ENCODE measurements around the gene CCDC182. TPM values are rescaled to one million over a fixed set of nuclear protein-coding genes. Genes with fewer than 3 reads are reported as not detected.

CCDC182 gene
- total and polyA plus RNA-seq, 4 donors = not detected

GRCh38 chr17:57705921-57706695 lies 39.0 kb downstream of the CCDC182 start:
- H3K36me3 ChIP-seq (ENCODE audit: control insufficient read depth, insufficient read depth, low read length) = no peaks in the 10 kb centered on the region
- H3K9me3 ChIP-seq (ENCODE audit: control insufficient read depth, insufficient read depth, low read length) = no peaks in the 10 kb centered on the region
- no peak overlapping the region for H3K27ac ChIP-seq (ENCODE audit: low read depth, low read length)
- 77% methylated on average over 11 of the region's 12 CpGs for WGBS (ENCODE audit: insufficient coverage)
- H3K27me3 ChIP-seq (ENCODE audit: control insufficient read depth, insufficient read depth, low read length) = no peaks in the 10 kb centered on the region
- DNase-seq (ENCODE audit: low read depth in 4 of 6, low spot score in 6 of 6) = no peak
- H3K4me3 ChIP-seq (ENCODE audit: low read depth, low read length) = no peak overlapping the region
- peaks cover 15% of the 10 kb centered on the region for H3K4me1 ChIP-seq (ENCODE audit: control insufficient read depth, insufficient read depth, low read length)

DNA sequence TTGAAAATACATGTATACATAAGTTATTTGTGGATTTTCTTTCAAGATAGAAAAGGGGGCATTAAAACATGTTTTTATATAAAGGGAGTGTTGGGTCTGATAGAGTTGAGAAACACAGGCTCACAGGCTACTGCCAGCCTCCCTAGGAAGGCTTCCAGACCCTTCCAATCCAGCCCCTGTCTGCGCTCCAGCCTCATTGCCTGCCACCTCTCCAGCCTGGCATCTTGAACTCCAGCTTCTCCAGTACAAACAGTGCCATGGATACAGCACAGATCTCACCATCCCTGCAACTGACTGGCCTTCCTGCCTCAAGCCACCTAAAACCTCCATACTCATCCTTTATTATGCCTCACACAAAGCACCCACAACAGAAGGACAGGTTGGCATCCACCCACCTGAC lies 40.7 kb downstream of the CCDC182 start:
- no peak overlapping the region for H3K27ac ChIP-seq (ENCODE audit: low read depth, low read length)
- 92% methylated on average over 1 of the region's 1 CpG for WGBS (ENCODE audit: insufficient coverage)
- H3K36me3 ChIP-seq (ENCODE audit: control insufficient read depth, insufficient read depth, low read length) = no peaks in the 10 kb centered on the region
- H3K4me3 ChIP-seq (ENCODE audit: low read depth, low read length) = no peak overlapping the region
- no peaks in the 10 kb centered on the region for H3K27me3 ChIP-seq (ENCODE audit: control insufficient read depth, insufficient read depth, low read length)
- DNase-seq (ENCODE audit: low read depth in 4 of 6, low spot score in 6 of 6) = no peak
- peaks cover 20% of the 10 kb centered on the region for H3K4me1 ChIP-seq (ENCODE audit: control insufficient read depth, insufficient read depth, low read length)
- H3K9me3 ChIP-seq (ENCODE audit: control insufficient read depth, insufficient read depth, low read length) = no peaks in the 10 kb centered on the region

DNA sequence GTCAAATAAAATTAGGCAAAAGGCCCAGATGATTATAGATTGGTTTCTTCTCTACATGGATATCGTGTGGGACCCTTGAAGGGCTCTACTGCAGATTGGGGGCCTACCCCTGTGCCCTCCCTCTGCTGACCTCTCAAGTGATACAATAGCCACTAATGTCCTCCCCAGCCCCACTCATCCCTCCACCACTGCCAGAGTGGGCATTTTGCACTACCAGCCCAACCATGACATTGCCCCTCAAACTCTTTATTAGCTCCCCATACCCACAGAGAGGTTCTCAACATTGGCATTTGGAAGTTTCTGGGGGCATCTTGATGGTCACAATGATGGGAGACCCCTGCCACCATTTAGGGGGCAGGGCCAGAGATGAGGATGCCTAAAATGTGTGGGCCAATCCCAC lies 41.8 kb downstream of the CCDC182 start:
- H3K4me3 ChIP-seq (ENCODE audit: low read depth, low read length) = no peak overlapping the region
- no peak for DNase-seq (ENCODE audit: low read depth in 4 of 6, low spot score in 6 of 6)
- H3K4me1 ChIP-seq (ENCODE audit: control insufficient read depth, insufficient read depth, low read length) = peaks cover 18% of the 10 kb centered on the region
- H3K9me3 ChIP-seq (ENCODE audit: control insufficient read depth, insufficient read depth, low read length) = no peaks in the 10 kb centered on the region
- H3K27me3 ChIP-seq (ENCODE audit: control insufficient read depth, insufficient read depth, low read length) = no peaks in the 10 kb centered on the region
- no peaks in the 10 kb centered on the region for H3K36me3 ChIP-seq (ENCODE audit: control insufficient read depth, insufficient read depth, low read length)
- 100% methylated on average over 1 of the region's 1 CpG for WGBS (ENCODE audit: insufficient coverage)
- H3K27ac ChIP-seq (ENCODE audit: low read depth, low read length) = no peak overlapping the region

DNA sequence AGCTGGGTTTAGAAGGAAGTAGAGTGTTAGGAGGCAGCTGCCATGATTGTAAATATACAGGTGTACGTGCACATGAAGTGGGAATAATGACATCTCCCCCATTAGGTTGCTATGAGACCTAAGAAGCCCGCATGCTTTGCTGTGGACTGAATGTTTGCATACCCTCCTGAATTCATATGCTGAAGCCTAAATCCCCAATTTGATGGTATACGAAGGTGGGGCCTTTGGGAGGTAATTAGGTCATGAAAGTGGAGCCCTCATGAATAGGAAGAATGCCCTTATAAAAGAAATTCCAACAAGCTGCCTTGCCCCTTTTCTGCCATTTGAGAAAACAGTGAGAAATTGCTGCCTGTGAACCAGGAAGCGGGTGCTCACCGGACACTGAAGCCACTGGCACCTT lies 44.0 kb downstream of the CCDC182 start:
- H3K36me3 ChIP-seq (ENCODE audit: control insufficient read depth, insufficient read depth, low read length) = no peaks in the 10 kb centered on the region
- H3K4me1 ChIP-seq (ENCODE audit: control insufficient read depth, insufficient read depth, low read length) = peaks cover 14% of the 10 kb centered on the region
- H3K4me3 ChIP-seq (ENCODE audit: low read depth, low read length) = no peak overlapping the region
- no peak for DNase-seq (ENCODE audit: low read depth in 4 of 6, low spot score in 6 of 6)
- no peaks in the 10 kb centered on the region for H3K27me3 ChIP-seq (ENCODE audit: control insufficient read depth, insufficient read depth, low read length)
- WGBS (ENCODE audit: insufficient coverage) = 93% methylated on average over 3 of the region's 5 CpGs
- no peak overlapping the region for H3K27ac ChIP-seq (ENCODE audit: low read depth, low read length)
- H3K9me3 ChIP-seq (ENCODE audit: control insufficient read depth, insufficient read depth, low read length) = no peaks in the 10 kb centered on the region

GRCh38 chr17:57699751-57700219 lies 45.3 kb downstream of the CCDC182 start:
- peak in 3 of 6 donors; percentile 32 to 85 (median 36) for DNase-seq (ENCODE audit: low read depth in 4 of 6, low spot score in 6 of 6)
- H3K4me1 ChIP-seq (ENCODE audit: control insufficient read depth, insufficient read depth, low read length) = peaks cover 11% of the 10 kb centered on the region
- peak overlapping the region; percentile 1 for H3K27ac ChIP-seq (ENCODE audit: low read depth, low read length)
- H3K36me3 ChIP-seq (ENCODE audit: control insufficient read depth, insufficient read depth, low read length) = no peaks in the 10 kb centered on the region
- 17% methylated on average over 7 of the region's 9 CpGs for WGBS (ENCODE audit: insufficient coverage)
- H3K4me3 ChIP-seq (ENCODE audit: low read depth, low read length) = no peak overlapping the region
- no peaks in the 10 kb centered on the region for H3K27me3 ChIP-seq (ENCODE audit: control insufficient read depth, insufficient read depth, low read length)
- H3K9me3 ChIP-seq (ENCODE audit: control insufficient read depth, insufficient read depth, low read length) = no peaks in the 10 kb centered on the region

DNA sequence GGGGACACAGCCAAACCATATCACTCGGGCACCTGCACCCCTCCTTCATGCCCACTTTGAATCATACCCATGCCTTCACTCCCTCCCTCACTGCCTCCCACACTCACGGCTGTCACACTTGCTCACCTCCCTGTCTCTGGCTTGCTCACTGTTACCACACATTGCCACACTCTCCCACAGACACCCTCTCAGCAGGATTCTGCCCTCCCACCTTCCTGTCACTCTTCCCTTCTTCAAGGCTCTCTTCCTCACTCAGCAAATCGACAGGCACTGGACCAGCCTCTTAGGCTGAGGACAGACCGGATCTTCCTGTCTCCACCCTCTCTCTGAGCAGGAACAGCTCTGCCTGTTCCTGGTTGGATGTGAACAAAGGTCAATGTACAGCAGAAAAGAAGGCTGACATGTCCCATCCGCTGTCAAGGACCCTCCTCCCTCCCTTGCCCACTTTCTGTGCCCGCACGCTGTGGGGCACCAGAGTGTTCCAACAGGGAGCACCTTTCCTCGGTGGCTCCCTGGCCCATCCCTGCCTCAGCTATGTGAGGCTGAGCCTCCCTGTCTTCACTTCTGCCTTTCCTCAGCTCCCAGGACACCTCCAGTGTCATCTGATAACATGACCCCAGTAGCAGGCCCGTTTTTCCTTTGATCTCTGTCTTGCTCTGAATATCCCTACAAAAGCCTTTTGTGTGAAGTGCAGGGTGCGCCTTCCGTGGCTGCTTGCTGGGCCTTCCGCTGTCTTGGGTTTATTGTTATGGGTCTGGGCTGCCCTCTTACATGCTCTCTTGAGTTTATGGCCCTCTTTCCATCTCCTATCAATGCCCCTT lies 47.0 kb downstream of the CCDC182 start:
- Histone ChIP-seq H3K9me3 (ENCODE audit: control insufficient read depth, insufficient read depth, low read length) (no peaks in the 10 kb centered on the region), H3K36me3 (ENCODE audit: control insufficient read depth, insufficient read depth, low read length) (no peaks in the 10 kb centered on the region), H3K4me3 (ENCODE audit: low read depth, low read length) (no peak overlapping the region), H3K27ac (ENCODE audit: low read depth, low read length) (no peak overlapping the region), H3K4me1 (ENCODE audit: control insufficient read depth, insufficient read depth, low read length) (peaks cover 11% of the 10 kb centered on the region), H3K27me3 (ENCODE audit: control insufficient read depth, insufficient read depth, low read length) (no peaks in the 10 kb centered on the region)
- no peak for DNase-seq (ENCODE audit: low read depth in 4 of 6, low spot score in 6 of 6)
- 58% methylated on average over 9 of the region's 12 CpGs for WGBS (ENCODE audit: insufficient coverage)

DNA sequence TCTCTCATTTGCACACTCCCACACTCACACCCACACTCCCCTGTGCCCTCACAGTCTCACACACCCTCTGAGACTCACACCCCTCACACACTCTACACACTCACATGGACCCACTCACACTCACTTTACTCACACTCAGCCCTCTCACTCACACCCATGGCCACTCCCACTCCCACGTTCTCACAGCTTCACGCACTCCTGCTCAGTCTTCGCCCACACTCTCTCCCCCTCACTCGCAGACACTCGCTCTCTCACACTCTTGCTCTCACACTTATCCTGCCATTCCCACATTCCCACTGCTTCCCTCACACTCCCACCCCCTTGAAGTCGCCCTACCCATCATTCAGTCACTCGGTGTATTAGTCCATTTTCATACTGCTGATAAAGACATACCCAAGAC lies 47.9 kb downstream of the CCDC182 start:
- Histone ChIP-seq H3K27ac (ENCODE audit: low read depth, low read length) (no peak overlapping the region), H3K27me3 (ENCODE audit: control insufficient read depth, insufficient read depth, low read length) (no peaks in the 10 kb centered on the region), H3K4me1 (ENCODE audit: control insufficient read depth, insufficient read depth, low read length) (peaks cover 11% of the 10 kb centered on the region), H3K4me3 (ENCODE audit: low read depth, low read length) (no peak overlapping the region), H3K9me3 (ENCODE audit: control insufficient read depth, insufficient read depth, low read length) (no peaks in the 10 kb centered on the region), H3K36me3 (ENCODE audit: control insufficient read depth, insufficient read depth, low read length) (no peaks in the 10 kb centered on the region)
- DNase-seq (ENCODE audit: low read depth in 4 of 6, low spot score in 6 of 6) = no peak
- WGBS (ENCODE audit: insufficient coverage) = 94% methylated on average over 6 of the region's 7 CpGs

DNA sequence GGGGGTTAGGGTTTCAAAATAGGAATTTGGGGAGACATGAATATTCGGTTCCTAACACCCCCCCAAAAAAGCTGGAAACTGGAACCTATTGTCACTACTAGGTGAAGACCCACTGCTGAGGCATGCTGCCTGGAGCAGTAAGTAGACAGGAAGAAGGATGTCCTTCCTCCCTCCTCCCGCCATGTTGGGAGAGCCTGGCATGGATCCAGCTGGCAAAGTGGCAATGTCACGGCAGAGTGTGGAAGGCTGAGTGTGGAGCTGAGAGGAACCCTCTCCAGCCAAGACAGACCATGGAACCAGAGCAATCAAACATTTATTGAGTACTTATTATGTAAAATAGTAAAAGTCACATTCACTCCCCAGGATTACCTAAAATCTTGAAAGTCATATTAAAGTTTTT lies 49.0 kb downstream of the CCDC182 start:
- Histone ChIP-seq H3K27ac (ENCODE audit: low read depth, low read length) (no peak overlapping the region), H3K27me3 (ENCODE audit: control insufficient read depth, insufficient read depth, low read length) (no peaks in the 10 kb centered on the region), H3K36me3 (ENCODE audit: control insufficient read depth, insufficient read depth, low read length) (no peaks in the 10 kb centered on the region), H3K9me3 (ENCODE audit: control insufficient read depth, insufficient read depth, low read length) (no peaks in the 10 kb centered on the region), H3K4me3 (ENCODE audit: low read depth, low read length) (no peak overlapping the region), H3K4me1 (ENCODE audit: control insufficient read depth, insufficient read depth, low read length) (peaks cover 11% of the 10 kb centered on the region)
- DNase-seq (ENCODE audit: low read depth in 4 of 6, low spot score in 6 of 6) = peak in 1 of 6 donors; percentile 41
- WGBS (ENCODE audit: insufficient coverage) = no CpG with 5 or more reads among the region's 3 CpGs

All from spinal cord (tissue), 10 donors.